Liver (tissue), 2 donors: ENCODE measurements around the gene TFCP2.

ENCODE experiments used
- RAD21 ChIP-seq, 2 donors: IDR thresholded peaks; 2 replicates each; pipeline ENCODE4 v1.6.1; 2016; ENCODE audit warnings: antibody characterized with exemption in 2 of 2, mild to moderate bottlenecking in 2 of 2
- YY1 ChIP-seq: IDR thresholded peaks from 2 replicates; pipeline ENCODE4 v1.6.1; 2016; ENCODE audit warnings: antibody characterized with exemption, mild to moderate bottlenecking
- TF ChIP-seq, protein P1 (sequence below): IDR thresholded peaks from 2 replicates; pipeline ENCODE4 v1.6.1; 2016; ENCODE audit warnings: antibody characterized with exemption
- donor health status: healthy.

DNA sequence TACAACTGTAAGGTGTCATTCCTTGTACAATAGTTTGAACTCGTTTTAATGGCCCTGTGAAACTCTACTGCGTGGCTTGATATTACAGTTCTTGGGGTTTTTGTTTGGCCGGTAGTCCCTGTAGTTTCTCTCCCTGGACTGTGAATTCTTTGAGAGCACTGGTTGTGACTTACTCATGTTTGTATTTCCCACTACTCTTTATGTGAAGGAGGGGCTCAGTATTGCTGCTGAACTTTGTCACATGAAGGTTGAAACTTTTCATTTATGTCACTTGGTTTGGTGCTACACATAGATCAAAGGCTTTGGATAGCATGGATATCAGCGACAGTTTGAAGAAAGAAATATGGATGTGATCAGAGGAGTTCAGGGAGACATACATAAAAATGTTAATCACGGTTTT lies 46.4 kb upstream of the TFCP2 start:
- TF ChIP-seq YY1 (no peak), RAD21 (IDR thresholded peaks at IDR 0.05) (no peak)
- TF ChIP-seq, protein P1, sequence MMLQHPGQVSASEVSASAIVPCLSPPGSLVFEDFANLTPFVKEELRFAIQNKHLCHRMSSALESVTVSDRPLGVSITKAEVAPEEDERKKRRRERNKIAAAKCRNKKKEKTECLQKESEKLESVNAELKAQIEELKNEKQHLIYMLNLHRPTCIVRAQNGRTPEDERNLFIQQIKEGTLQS: no peak
